MM.1S (cell line): ENCODE results near the gene KLHL9.

ENCODE experiments used
- DNase-seq: peaks from one replicate; pipeline ENCODE4 v3.0.0-alpha.2; 2015
- H2AFZ ChIP-seq: fragments of 300-600 bp; sonication (generic); 2 replicates; pipeline ENCODE4 v1.6.0; 2016; ENCODE audit warnings: antibody characterized with exemption, low read length
- H3F3A ChIP-seq: fragments of 300-600 bp; sonication (generic); 2 replicates; pipeline ENCODE4 v1.6.1; 2016; ENCODE audit warnings: mild to moderate bottlenecking, antibody characterized with exemption, low read length, moderate library complexity, mixed read lengths; ENCODE audit not compliant: insufficient read depth
- H3K27ac ChIP-seq: fragments of 300-600 bp; sonication (generic); 2 replicates; pipeline ENCODE4 v1.5.1; 2016; ENCODE audit warnings: mild to moderate bottlenecking, low read length
- H3K27me3 ChIP-seq: fragments of 300-600 bp; sonication (generic); replicated peaks from 2 replicates; pipeline ENCODE4 v1.6.0; 2016; ENCODE audit warnings: low read length; ENCODE audit not compliant: insufficient read depth
- H3K36me3 ChIP-seq: fragments of 300-600 bp; sonication (generic); replicated peaks from 2 replicates; pipeline ENCODE4 v1.6.1; 2016; ENCODE audit warnings: mild to moderate bottlenecking, low read length, mixed read lengths; ENCODE audit not compliant: insufficient read depth
- H3K4me1 ChIP-seq: fragments of 300-600 bp; sonication (generic); 2 replicates; pipeline ENCODE4 v1.6.1; 2016; ENCODE audit warnings: low read length, mixed read lengths
- H3K4me2 ChIP-seq: fragments of 300-600 bp; sonication (generic); 2 replicates; pipeline ENCODE4 v1.6.0; 2016; ENCODE audit warnings: low read depth, low read length
- H3K4me3 ChIP-seq: fragments of 300-600 bp; sonication (generic); 2 replicates; pipeline ENCODE4 v1.5.1; 2016; ENCODE audit warnings: low read length, mixed read lengths
- H3K79me2 ChIP-seq: fragments of 300-600 bp; sonication (generic); 2 replicates; pipeline ENCODE4 v1.6.1; 2016; ENCODE audit warnings: mixed run types, low read length, mixed read lengths
- H3K9ac ChIP-seq: fragments of 300-600 bp; sonication (generic); 2 replicates; pipeline ENCODE4 v1.6.1; 2016; ENCODE audit warnings: low read length, mixed read lengths
- H3K9me2 ChIP-seq: fragments of 300-600 bp; sonication (generic); replicated peaks from 2 replicates; pipeline ENCODE4 v1.6.1; 2016; ENCODE audit warnings: mild to moderate bottlenecking, low read length, mixed read lengths; ENCODE audit not compliant: insufficient read depth
- H3K9me3 ChIP-seq: fragments of 300-600 bp; sonication (generic); replicated peaks from 2 replicates; pipeline ENCODE4 v1.6.1; 2016; ENCODE audit warnings: mild to moderate bottlenecking, low read length, mixed read lengths; ENCODE audit not compliant: insufficient read depth
- H4K20me1 ChIP-seq: fragments of 300-600 bp; sonication (generic); 2 replicates; pipeline ENCODE4 v1.6.1; 2016; ENCODE audit warnings: mild to moderate bottlenecking, low read length, moderate library complexity, mixed read lengths; ENCODE audit not compliant: insufficient read depth
- CTCF ChIP-seq: fragments of 300-600 bp; sonication (generic); IDR thresholded peaks from 2 replicates; pipeline ENCODE4 v1.5.1; 2016; ENCODE audit warnings: antibody characterized with exemption, low read length, mixed read lengths
- EZH2 ChIP-seq: fragments of 300-600 bp; sonication (generic); optimal IDR thresholded peaks from 2 replicates; pipeline ENCODE3; 2017; ENCODE audit warnings: low read depth, mild to moderate bottlenecking, antibody characterized with exemption, low read length, mixed read lengths
- EZH2phosphoT487 ChIP-seq: fragments of 300-600 bp; sonication (generic); IDR thresholded peaks from 2 replicates; pipeline ENCODE4 v1.6.1; 2018; ENCODE audit warnings: antibody characterized with exemption, low read length

The KLHL9 gene

GRCh38 chr9:21326526-21327139, 8.6 kb downstream of the KLHL9 start:
- Histone ChIP-seq H3K9me2 (no peaks in the 10 kb centered on the region), H2AFZ (no peak overlapping the region), H3K9ac (no peak overlapping the region), H3K4me2 (no peak overlapping the region), H3K79me2 (peaks cover 9% of the 10 kb centered on the region), H3F3A (no peaks in the 10 kb centered on the region), H3K9me3 (no peaks in the 10 kb centered on the region), H3K27me3 (no peaks in the 10 kb centered on the region), H3K4me1 (no peaks in the 10 kb centered on the region), H3K36me3 (no peaks in the 10 kb centered on the region), H3K27ac (no peak overlapping the region), H3K4me3 (no peak overlapping the region), H4K20me1 (peaks cover 4% of the 10 kb centered on the region; the same call in 1 of the 2 replicates)
- DNase-seq: peak; percentile 44
- TF ChIP-seq EZH2phosphoT487 (no peak), CTCF (peak; percentile 49)

GRCh38 chr9:21324047-21324446, 11.2 kb downstream of the KLHL9 start:
- H4K20me1 ChIP-seq: peaks cover 4% of the 10 kb centered on the region; the same call in 1 of the 2 replicates
- no peaks in the 10 kb centered on the region for H3K4me1 ChIP-seq
- H3K4me2 ChIP-seq: no peak overlapping the region
- no peaks in the 10 kb centered on the region for H3K9me3 ChIP-seq
- H3F3A ChIP-seq: no peaks in the 10 kb centered on the region
- no peak for DNase-seq
- H3K4me3 ChIP-seq: no peak overlapping the region
- no peaks in the 10 kb centered on the region for H3K27me3 ChIP-seq
- no peaks in the 10 kb centered on the region for H3K36me3 ChIP-seq
- H3K9ac ChIP-seq: no peak overlapping the region
- TF ChIP-seq EZH2phosphoT487 (no peak), EZH2 (no peak), CTCF (no peak)
- no peak overlapping the region for H2AFZ ChIP-seq
- H3K9me2 ChIP-seq: no peaks in the 10 kb centered on the region
- no peak overlapping the region for H3K27ac ChIP-seq
- no peaks in the 10 kb centered on the region for H3K79me2 ChIP-seq

DNA sequence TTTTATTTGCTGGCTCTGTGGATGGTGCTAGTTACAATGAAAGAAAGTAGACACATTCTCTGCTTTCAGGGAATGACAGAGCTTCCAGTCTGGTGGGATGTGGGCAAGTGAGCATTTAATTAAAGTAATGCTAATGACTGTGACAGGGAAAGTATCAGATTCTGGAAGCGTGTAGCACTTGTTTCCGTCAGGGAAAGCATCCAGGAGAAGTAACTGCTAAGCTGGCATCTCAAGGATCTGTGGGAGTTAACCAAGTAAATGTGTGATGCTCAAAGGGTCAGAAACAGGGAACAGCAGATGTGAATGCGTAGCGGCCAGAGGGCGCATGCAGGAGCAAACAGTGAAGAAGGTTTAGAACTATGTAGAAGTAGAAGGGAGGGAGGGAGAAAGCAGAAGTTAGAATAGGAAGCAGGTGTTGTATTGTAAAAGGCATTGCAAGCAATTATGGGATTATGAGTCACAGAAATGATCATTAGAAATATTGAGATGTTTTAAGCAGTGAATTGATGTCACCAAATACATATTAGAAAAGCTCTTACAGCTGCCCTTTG, 12.2 kb downstream of the KLHL9 start:
- no peak for DNase-seq
- Histone ChIP-seq H3K79me2 (no peaks in the 10 kb centered on the region), H3K27ac (no peak overlapping the region), H3K9me3 (no peaks in the 10 kb centered on the region), H3K27me3 (no peaks in the 10 kb centered on the region), H3K4me1 (no peaks in the 10 kb centered on the region), H3K9ac (no peak overlapping the region), H3K4me2 (no peak overlapping the region), H4K20me1 (peaks cover 4% of the 10 kb centered on the region; the same call in 1 of the 2 replicates), H3K4me3 (no peak overlapping the region), H2AFZ (no peak overlapping the region), H3F3A (no peaks in the 10 kb centered on the region), H3K9me2 (no peaks in the 10 kb centered on the region), H3K36me3 (no peaks in the 10 kb centered on the region)
- no peak for TF ChIP-seq EZH2phosphoT487
- no peak for TF ChIP-seq EZH2

DNA sequence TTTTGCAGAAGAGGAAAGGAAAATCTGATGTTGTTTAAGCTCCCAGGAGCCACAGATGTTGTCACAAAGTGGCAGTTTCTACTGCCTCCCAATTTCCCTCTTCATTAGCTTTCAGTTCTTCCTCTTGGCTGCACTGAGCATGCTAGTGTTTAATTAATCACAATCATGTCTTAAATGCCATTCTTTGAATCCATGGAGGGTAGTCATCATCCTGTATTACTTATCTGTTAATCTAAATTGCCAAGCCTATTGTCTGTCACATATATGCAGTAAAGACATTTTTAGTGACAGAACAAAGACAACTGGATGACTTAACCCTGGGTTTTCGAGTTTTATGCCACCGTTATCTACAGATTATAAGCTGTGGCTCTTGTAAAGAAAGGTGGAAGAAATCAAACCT, 14.7 kb downstream of the KLHL9 start:
- Histone ChIP-seq H4K20me1 (no peaks in the 10 kb centered on the region), H3K27ac (no peak overlapping the region), H3F3A (no peaks in the 10 kb centered on the region), H2AFZ (no peak overlapping the region), H3K9me3 (no peaks in the 10 kb centered on the region), H3K9me2 (no peaks in the 10 kb centered on the region), H3K36me3 (no peaks in the 10 kb centered on the region), H3K4me3 (no peak overlapping the region), H3K27me3 (no peaks in the 10 kb centered on the region), H3K4me1 (no peaks in the 10 kb centered on the region), H3K4me2 (no peak overlapping the region), H3K79me2 (no peaks in the 10 kb centered on the region), H3K9ac (no peak overlapping the region)
- DNase-seq: no peak
- TF ChIP-seq CTCF (no peak), EZH2 (no peak), EZH2phosphoT487 (no peak)
